Neuron (in vitro differentiated cells): ENCODE results near the gene TFF3.

Experiments used
- H2AFZ ChIP-seq: one replicate; pipeline ENCODE4 v1.6.1; 2013; ENCODE audit warnings: low read depth, mild to moderate bottlenecking, inconsistent platforms, low read length, moderate library complexity
- H3K27me3 ChIP-seq: one replicate; pipeline ENCODE4 v1.6.1; 2013; ENCODE audit warnings: low read length; ENCODE audit not compliant: insufficient read depth
- H3K36me3 ChIP-seq: one replicate; pipeline ENCODE4 v1.6.1; 2013; ENCODE audit warnings: low read length; ENCODE audit not compliant: insufficient read depth
- H3K4me1 ChIP-seq: one replicate; pipeline ENCODE4 v1.6.1; 2013; ENCODE audit warnings: low read length; ENCODE audit not compliant: insufficient read depth
- H3K4me3 ChIP-seq: 2 replicates; pipeline ENCODE4 v1.5.1; 2013; ENCODE audit warnings: mild to moderate bottlenecking, low read length, moderate library complexity
- H3K9me3 ChIP-seq: one replicate; pipeline ENCODE4 v1.6.1; 2013; ENCODE audit warnings: low read length

TFF3 gene

DNA sequence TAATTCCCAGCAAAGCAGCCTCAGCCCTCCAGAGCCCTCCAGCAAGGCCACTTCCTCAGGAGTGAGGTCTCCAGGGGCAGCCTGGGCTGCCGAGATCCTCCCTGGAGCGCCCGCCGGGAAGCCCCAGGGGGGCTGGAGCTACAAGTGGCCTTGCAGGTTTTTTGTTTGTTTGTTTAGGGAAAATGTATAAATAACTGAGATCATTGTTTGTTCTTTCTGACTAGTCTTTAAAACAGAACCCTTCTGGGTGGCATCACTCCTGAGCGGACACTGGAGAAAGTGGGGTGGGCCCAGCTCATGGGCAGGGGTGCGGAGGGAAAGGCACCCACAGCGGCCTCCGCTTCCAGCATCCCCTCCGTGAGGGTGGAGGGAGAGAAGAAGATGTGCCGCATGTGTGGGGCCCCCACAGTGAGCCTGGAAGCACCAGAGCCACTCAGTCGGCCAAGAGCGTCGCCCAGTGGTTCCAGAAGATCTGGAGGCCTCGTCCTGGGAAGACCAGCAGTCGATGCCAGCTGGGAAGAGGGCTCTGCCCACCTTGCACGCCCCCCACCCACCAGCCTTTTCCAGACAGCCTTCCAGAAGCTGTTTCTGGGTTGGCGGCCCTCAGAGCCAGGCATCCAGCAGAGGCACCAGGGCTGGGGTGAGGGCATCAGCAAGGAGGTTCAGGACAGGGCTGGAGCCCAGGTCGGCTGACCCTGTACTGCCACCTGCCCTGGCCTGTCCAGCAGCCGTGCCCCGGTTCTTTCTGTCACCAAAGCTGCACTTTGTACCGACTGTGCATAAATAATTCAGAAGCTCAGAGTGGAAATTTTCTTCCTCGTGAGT, 34.6 kb downstream of the TFF3 start:
- Histone ChIP-seq H2AFZ (no peak overlapping the region), H3K4me1 (no peaks in the 10 kb centered on the region), H3K36me3 (no peaks in the 10 kb centered on the region), H3K4me3 (no peak overlapping the region), H3K27me3 (no peaks in the 10 kb centered on the region), H3K9me3 (no peaks in the 10 kb centered on the region)

DNA sequence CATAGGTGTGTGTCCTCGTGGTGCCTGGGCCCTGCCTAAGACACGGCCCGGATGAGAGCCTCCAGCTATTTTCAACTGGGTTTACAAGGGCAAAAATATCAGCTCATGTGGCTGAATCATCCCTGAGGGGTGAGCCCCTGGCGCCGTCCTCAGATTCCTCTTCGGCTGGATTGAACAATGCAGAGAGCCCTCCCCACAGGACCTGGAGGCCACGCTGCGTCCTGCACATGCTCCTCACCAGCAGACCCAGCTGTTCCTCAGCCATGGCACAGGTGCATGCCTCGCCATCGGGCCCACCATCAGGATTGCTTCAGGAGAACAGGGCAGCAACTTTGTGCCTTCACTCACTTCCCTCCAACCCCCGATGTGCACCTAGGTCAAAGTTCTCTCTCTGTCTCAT, 35.3 kb downstream of the TFF3 start:
- no peaks in the 10 kb centered on the region for H3K9me3 ChIP-seq
- H3K4me1 ChIP-seq, result no peaks in the 10 kb centered on the region
- no peak overlapping the region for H2AFZ ChIP-seq
- H3K27me3 ChIP-seq, result no peaks in the 10 kb centered on the region
- H3K4me3 ChIP-seq, result no peak overlapping the region
- H3K36me3 ChIP-seq, result no peaks in the 10 kb centered on the region

DNA sequence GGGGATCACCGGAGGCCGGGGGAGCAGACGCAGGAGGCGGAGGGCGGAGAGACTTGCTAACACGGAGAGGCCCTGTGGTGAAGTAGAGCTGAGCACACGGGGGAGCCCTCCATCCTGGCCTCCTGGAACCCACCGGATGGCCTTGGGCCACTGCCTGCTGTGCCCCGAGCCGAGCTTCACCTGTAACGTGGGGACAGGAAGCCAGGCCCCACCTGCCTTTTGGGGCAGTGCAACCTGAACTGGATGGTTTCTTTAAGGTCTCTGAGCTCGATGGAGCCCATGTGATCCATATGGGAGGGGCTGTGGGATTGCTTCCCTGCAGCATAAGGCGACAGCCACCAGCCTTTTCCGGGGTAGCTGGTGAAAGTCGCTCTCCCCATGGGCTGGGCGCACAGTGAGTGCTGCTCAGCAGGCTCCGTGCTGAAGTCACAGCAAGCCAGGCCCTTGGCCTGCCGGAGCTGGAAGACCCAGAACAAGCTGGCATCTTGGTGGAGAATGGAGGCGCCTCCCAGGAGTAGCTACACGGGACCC, 35.8 kb downstream of the TFF3 start:
- no peak overlapping the region for H2AFZ ChIP-seq
- H3K4me1 ChIP-seq, result no peaks in the 10 kb centered on the region
- H3K4me3 ChIP-seq, result no peak overlapping the region
- no peaks in the 10 kb centered on the region for H3K36me3 ChIP-seq
- H3K27me3 ChIP-seq, result no peaks in the 10 kb centered on the region
- H3K9me3 ChIP-seq, result no peaks in the 10 kb centered on the region

GRCh38 chr21:42278451-42279149, 36.6 kb downstream of the TFF3 start:
- Histone ChIP-seq H3K4me1 (no peaks in the 10 kb centered on the region), H3K4me3 (no peak overlapping the region), H3K36me3 (no peaks in the 10 kb centered on the region), H3K9me3 (no peaks in the 10 kb centered on the region), H3K27me3 (no peaks in the 10 kb centered on the region), H2AFZ (no peak overlapping the region)

DNA sequence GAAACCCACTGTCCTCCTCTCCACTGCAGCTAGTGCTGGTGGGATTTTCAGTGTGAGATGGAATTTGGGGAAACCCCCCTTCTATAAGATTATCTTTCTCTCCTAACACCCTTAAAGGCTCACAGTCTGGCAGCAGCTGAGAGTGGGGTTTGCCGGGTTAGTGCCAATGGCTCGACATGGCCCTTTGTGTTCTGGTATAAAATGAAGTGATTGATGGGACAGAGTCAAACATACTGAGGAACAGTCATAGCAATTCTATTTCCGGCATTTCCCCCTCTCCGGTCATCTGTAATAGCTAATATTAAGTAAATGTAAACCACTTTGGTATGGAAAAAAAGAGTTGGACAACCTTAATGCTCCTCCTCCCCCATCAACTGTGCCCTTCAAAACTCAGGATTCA, 37.6 kb downstream of the TFF3 start:
- H3K9me3 ChIP-seq, result no peaks in the 10 kb centered on the region
- no peak overlapping the region for H3K4me3 ChIP-seq
- H3K36me3 ChIP-seq, result no peaks in the 10 kb centered on the region
- no peaks in the 10 kb centered on the region for H3K27me3 ChIP-seq
- H3K4me1 ChIP-seq, result no peaks in the 10 kb centered on the region
- H2AFZ ChIP-seq, result no peak overlapping the region

GRCh38 chr21:42276526-42277154, 38.6 kb downstream of the TFF3 start:
- Histone ChIP-seq H3K27me3 (no peaks in the 10 kb centered on the region), H2AFZ (no peak overlapping the region), H3K9me3 (no peaks in the 10 kb centered on the region), H3K36me3 (no peaks in the 10 kb centered on the region), H3K4me3 (no peak overlapping the region), H3K4me1 (no peaks in the 10 kb centered on the region)

GRCh38 chr21:42276076-42276475, 39.1 kb downstream of the TFF3 start:
- Histone ChIP-seq H3K4me1 (no peaks in the 10 kb centered on the region), H3K4me3 (no peak overlapping the region), H3K36me3 (no peaks in the 10 kb centered on the region), H3K27me3 (no peaks in the 10 kb centered on the region), H2AFZ (no peak overlapping the region), H3K9me3 (no peaks in the 10 kb centered on the region)

GRCh38 chr21:42272984-42273600, 42.1 kb downstream of the TFF3 start:
- no peak overlapping the region for H3K4me3 ChIP-seq
- H3K27me3 ChIP-seq, result no peaks in the 10 kb centered on the region
- no peaks in the 10 kb centered on the region for H3K9me3 ChIP-seq
- no peak overlapping the region for H2AFZ ChIP-seq
- H3K4me1 ChIP-seq, result no peaks in the 10 kb centered on the region
- H3K36me3 ChIP-seq, result no peaks in the 10 kb centered on the region

DNA sequence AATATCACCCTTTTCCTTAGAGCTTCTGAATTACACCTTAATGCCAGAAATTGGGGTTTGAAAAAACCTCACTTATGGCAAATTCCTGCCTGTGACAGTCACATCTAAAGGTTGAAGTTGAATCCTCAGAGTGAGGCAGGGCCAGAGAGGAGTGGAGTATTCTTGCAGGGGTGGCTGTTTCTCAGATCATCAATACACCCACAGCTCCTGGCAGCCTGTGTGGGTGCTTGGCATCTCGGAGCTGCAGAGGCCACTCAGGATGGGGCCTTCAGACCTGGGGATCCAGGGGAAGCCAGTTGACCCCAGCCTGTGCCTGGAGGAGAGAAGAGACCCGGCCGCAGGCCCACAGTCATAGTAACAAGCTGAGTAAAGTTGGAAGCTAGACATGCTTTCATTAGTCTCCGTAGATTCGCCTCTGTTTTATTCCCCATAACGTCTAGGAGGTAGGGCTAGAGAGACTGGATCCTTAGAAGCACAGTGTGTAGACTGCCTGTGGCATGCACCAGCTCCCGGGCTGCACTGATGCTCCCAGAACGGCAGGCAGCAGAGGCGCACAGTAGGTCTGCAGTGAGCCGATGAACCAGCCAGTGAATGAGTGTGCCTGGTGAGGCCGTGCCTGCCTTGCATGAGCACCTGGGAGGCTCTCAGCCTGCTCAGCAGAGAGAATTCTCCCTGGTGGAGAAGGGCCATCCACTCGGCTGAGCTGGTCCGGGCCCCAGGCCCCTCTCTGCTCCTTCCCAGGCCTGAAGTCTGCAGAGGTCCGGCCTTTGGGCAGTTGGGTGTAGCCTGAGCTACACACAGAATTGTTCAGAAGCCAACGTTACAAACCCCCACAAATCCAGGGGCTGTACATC, 42.9 kb downstream of the TFF3 start:
- no peaks in the 10 kb centered on the region for H3K36me3 ChIP-seq
- H3K9me3 ChIP-seq, result no peaks in the 10 kb centered on the region
- H3K4me3 ChIP-seq, result no peak overlapping the region
- no peaks in the 10 kb centered on the region for H3K4me1 ChIP-seq
- no peak overlapping the region for H2AFZ ChIP-seq
- no peaks in the 10 kb centered on the region for H3K27me3 ChIP-seq

- no peaks in the 10 kb centered on the region for H3K27me3 ChIP-seq
- no peaks in the 10 kb centered on the region for H3K4me1 ChIP-seq
- H2AFZ ChIP-seq, result no peak overlapping the region
- H3K4me3 ChIP-seq, result no peak overlapping the region
- H3K36me3 ChIP-seq, result no peaks in the 10 kb centered on the region
- H3K9me3 ChIP-seq, result no peaks in the 10 kb centered on the region
These were observed 44.1 kb downstream of the TFF3 start for GRCh38 chr21:42271065-42271464.

DNA sequence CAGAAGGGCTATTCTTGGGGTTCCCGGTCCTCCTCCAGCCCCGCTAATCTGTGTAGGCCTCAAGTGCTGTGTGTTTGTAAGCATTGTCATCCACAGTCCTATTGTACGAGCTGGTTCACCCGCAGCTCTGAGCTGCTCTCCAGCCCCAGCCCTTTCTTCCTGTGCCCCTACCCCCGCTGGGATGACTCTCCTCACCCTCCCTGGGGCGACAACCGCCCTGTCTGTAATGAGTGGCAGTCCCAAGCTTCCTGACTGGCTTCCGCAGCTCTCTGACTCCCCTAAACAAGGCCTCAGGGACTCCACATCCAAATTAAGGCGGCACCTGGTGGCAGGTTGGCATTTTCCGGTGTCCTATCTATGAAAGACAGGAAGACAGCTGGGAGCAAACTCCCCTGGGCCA, 45.8 kb downstream of the TFF3 start:
- Histone ChIP-seq H3K27me3 (no peaks in the 10 kb centered on the region), H2AFZ (no peak overlapping the region), H3K36me3 (no peaks in the 10 kb centered on the region), H3K9me3 (no peaks in the 10 kb centered on the region), H3K4me1 (no peaks in the 10 kb centered on the region), H3K4me3 (no peak overlapping the region)

GRCh38 chr21:42266971-42267556, 48.1 kb downstream of the TFF3 start:
- Histone ChIP-seq H2AFZ (no peak overlapping the region), H3K9me3 (no peaks in the 10 kb centered on the region), H3K4me1 (no peaks in the 10 kb centered on the region), H3K36me3 (no peaks in the 10 kb centered on the region), H3K27me3 (peaks cover under 1% of the 10 kb centered on the region), H3K4me3 (no peak overlapping the region)
